GM19240 (cell line): Measurements from ENCODE around the gene CIAO3.
A peak's percentile ranks its signal among the peaks of the same experiment; 100 is the strongest.

Experiments
- DNase-seq: peaks from one replicate; pipeline ENCODE4 v3.0.0; 2011; ENCODE audit warnings: low spot score; ENCODE audit not compliant: insufficient read length

CIAO3 gene

GRCh38 chr16:679814-680624, 60.8 kb downstream of the CIAO3 start, which contains the start of gene STUB1:
Gene STUB1 (plus strand): TSS chr16:680410. CDS start chr16:680526, 116 bp downstream.
- peak; percentile 67 for DNase-seq
